HG03354 (cell line): ENCODE results near the gene IL1B.

Experiments used
- ATAC-seq: cut with Tn5 transposase; IDR thresholded peaks from one replicate; pipeline ENCODE4 v1.9.1; 2021; ENCODE audit warnings: mild to moderate bottlenecking; ENCODE audit not compliant: unreplicated experiment, poor library complexity, severe bottlenecking

The IL1B gene

GRCh38 chr2:112789186-112789585, 47.4 kb downstream of the IL1B start:
- no peak for ATAC-seq

DNA sequence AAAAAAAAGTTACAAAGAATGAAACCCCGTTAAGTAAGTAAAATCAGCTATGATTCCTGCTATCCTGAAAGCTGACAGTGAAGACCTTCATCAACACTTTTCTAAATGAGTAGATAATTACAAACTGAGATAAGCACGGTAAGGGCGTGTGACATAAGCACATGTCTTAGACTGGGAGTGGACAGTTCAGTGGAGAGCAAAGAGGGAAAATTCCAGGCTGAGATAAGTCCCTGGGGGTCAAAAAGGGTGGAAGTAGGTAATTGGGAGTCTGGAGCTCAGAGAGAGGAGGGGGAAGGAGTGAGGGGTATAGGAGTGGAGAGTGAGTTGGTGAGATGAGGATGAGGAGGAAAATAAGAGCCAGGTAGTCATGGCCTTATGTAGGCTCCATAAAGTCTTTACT, 47.9 kb downstream of the IL1B start:
- ATAC-seq, result no peak

- ATAC-seq, result no peak
Observed at GRCh38 chr2:112787729-112788393, 48.7 kb downstream of the IL1B start.

DNA sequence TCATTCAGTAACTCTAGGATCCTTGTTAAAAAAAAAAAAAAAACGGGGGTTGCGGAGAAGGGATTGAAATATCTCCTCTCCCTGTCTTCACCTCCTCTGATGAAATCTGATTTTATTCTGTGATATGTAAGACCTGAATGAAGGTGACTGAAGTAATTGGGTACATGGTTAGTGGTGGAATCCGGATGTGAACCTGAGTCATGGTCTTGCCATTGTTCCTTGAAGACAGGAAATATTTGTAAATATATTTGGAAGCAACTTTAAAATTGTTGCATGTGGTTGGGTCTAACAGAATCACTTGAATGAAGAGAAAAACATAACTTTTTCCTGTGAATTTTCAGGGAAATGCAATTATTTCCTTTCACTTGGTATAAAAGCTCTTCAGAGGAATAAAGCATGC, 49.3 kb downstream of the IL1B start:
- ATAC-seq, result no peak

DNA sequence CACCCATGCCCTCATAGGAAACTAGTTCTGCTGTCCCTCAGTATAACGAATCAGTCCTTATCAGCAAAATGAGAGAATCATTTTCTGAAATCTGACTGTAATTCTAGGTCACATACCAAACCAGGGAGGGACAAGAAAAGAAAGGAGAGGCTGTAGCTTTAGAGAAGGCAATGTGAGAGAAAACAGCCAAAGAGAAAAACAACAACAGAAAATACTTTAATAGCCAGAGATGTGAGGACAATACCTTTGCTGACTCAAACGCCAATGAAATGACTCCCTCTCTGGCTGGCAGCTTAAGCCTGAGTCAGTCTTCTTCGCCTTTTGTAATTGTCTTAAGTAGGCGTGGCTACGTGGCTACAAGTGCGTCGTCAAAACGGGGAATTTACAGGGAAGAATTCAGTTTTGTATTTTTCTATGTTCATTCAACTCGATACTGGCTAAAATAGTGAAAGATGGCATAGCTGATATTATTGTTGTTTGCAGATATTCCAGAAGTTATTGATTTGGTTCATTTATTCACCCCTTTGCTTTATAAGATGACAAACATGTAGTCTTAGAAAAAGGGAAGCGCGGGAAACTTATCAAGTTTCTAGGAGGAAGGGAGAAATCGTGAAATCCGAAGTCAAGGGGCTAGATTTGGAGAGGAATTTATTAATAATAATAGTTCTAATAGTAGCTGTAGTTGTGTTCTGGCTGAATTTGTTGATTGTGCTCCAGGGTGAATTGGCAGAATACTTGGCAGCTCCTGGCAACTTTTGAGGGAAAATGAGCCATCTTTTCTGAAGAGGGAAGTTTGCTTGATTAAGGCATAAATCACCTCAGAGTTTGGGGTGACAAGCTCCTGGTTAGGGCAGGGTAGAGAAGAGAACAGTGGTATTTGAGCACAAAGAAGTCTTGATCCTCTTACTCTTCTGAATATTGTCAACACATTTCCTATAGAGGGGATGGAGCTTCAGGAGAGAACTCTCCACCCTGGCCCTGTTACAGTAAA, 52.1 kb downstream of the IL1B start, which contains the start of gene IL1A:
IL1A (minus strand) TSS at position 295 of the 991 bp plus-strand sequence. CDS start 723 bp downstream, outside the sequence.
- no peak for ATAC-seq

GRCh38 chr2:112783187-112783714, 53.3 kb downstream of the IL1B start:
- ATAC-seq, result no peak

- ATAC-seq, result peak; percentile 85
Observed at GRCh38 chr2:112782234-112782799, 54.3 kb downstream of the IL1B start.
